Measurements from ENCODE around the gene TNRC6C.
"Not testable (repeated sequence)": the region's sequence is repeated elsewhere in the genome, so short reads cannot be mapped to it uniquely, and the experiment has no call there.

TNRC6C gene

DNA sequence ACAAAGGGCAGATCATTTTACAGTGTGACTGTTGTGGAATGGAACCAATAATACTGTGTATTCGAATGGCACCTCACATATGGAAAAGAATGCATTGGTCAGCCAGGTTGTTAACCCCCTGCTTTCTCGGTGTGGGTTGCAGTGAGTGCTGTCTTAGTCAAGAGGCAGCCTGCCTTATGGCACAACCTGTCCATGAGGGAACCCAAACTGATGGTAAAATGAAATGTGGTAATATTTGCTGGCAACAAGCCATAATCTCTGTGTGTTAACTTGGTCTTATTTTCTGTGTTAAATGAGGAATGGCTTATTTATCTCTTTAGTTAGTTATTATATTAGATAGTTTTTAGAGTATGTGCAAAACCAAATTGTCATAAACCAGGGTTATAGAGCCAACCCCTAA is 88.4 kb downstream of the TNRC6C start:
- no peak for DNase-seq

DNA sequence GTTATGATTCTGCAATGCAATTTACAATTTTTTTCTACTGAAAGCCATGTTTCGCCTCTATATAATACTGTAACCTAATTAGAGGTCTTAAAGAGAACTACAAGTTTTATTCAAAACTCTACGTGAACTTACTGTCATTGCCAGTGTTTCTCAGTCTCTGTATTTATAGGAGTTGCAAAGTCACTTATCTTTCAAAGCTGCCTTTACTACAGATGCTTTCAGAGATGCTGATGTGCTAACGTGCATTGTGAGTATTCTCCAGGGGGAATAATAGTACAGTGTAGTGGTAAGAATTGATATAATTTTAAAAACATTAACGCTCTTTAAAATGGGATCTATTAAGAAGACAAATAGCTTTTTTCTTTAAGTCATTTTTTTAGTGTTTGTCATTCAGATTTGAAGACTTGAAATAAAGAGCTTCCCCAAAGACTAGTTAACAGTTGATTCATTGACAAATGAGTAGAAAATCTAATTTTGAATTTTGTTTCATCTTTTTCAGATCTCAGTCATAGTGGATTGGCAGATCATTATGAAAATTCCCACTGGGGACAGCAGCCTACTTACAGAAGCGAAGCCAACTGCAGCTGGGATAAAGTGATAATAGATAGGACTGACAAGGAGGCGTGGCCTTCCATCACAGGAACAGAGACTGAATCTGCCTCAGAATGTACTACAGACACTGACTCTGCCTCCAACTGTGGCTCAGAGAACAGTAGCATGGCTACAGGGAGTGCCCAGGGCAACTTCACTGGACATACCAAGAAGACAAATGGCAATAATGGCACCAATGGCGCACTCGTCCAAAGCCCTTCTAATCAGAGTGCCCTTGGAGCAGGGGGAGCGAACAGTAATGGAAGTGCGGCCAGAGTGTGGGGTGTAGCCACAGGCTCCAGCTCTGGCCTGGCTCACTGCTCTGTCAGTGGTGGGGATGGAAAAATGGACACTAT is 90.1 kb downstream of the TNRC6C start:
- no peak for DNase-seq

DNA sequence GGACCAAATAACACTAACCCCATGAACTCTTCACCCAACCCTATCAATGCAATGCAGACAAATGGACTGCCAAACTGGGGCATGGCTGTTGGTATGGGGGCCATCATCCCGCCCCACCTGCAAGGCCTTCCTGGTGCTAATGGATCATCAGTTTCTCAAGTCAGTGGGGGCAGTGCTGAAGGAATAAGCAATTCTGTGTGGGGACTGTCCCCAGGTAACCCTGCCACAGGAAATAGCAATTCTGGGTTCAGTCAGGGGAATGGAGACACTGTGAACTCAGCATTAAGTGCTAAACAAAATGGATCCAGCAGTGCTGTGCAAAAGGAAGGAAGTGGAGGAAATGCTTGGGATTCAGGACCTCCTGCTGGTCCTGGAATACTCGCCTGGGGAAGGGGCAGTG is 91.1 kb downstream of the TNRC6C start:
- no peak for DNase-seq

DNA sequence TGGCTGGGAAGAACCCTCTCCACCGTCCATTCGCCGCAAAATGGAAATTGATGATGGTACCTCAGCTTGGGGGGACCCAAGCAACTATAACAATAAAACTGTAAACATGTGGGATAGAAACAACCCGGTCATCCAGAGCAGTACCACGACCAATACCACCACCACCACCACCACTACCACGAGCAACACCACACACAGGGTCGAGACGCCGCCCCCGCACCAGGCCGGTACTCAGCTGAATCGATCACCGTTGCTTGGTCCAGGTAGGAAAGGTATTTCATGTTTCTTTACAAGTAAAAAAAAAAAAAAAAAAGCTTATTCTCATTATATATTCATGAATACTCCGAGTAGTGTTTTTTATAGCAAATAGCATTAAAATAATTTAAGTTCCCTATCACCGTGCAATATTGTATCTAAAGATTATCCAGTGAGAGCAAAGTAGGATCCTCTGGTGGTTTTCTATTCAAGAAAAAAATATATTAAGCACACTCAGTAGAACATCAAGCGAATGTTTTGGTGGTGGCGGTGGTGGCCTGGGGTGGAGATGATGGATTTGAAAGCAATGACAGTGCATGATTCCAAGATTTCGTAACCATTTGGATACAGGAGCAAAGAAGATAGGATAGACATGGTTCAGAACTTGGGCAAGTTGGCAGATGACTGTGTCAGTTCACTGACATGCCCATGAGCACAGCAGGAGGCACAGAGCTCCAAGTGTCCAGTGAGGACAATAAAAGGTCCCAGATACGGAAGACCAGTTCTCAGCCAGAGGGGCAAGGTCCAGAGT is 92.9 kb downstream of the TNRC6C start:
- no peak for DNase-seq

DNA sequence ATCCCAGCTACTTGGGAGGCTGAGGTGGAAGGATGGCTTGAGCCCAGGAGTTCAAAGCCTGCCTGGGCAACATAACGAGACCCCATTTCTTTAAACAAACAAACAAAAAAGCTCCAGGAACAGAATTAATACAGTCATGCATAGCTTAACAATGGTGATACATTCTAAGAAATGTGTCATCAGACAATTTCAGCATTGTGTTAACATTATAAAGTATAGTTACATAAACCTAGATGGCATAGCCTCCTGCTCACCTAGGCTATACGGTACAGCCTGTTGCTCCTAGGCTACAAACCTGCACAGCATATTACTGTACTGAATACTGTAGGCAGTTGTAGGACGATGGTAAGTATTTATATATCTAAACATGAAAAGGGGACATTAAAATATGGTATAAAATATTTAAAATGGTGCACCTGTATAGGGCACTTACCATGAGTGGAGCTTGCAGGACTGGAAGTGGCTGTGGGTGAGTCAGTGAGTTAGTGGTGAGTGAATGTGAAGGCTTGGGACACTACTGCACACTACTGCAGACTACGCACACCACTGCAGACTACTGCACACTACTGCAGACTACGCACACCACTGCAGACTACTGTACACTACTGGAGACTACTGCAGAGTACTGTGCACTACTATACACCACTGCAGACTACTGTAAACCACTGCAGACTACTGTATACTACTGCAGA is 95.4 kb downstream of the TNRC6C start:
- DNase-seq = no peak

DNA sequence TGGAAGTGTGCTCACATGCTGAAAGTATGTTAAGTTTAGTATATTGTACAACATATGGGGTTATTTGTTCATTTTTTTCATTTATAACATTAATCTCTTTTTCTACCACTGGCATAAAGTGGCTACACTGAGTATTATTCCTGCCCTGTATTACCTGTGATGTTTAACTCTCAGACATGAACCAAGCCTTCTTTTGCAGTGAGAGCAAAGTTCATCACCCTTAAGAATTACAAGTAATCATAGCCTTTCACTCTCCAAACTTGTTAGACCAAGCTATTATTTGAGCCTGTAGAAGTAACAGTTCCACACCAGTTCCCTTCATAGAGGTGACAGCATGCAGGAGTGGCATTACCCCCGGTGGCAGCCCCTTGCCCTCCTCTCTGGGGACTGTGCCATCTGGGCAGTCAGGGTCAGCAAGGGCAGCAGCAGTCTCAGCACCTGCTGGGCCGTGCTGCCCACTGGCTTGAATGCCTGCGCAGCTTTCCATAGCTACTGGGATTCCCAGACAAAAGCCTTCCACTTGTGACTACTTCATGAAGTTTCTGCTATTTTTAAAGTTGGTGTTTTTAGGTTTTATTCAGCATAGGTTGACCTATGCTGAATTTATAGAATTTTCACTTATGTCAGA is 98.7 kb downstream of the TNRC6C start:
- DNase-seq = no peak

DNA sequence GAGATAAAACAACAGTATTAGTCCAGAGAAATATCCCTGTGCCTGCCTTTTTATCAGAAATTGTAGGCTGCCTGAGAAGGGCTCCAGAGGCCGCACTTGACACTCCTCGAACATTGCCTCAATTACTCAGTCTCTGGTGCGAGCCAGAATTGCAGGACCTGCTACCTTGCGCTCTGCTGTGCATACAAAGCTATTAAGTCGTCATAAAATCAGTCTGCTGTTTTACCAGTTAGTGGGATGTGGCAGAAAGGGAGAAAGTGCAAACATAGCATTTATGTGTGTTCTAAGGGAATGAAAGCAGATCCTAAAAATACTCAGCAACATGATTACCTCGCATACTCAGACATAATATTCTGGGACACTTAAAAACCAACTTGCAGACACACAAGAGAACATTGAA is 99.5 kb downstream of the TNRC6C start:
- no peak for DNase-seq

DNA sequence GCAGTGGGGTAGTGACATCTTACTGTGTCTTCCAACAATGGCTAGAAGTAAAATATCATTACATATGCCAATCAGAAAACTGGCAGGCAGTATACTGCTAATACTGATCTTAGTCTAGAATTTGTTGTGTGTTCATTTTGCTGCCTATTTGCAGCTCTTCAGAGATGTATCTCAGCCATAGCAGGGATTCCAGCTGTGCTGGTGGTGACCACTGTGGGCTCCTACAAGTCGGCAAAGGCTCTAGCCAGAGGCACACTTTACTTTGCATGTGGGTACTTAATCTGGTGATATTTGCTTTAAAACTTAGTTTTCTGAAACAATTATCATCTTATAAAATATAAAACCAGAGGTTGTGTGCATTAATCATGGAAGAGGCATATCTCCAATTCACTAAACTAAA is 100.1 kb downstream of the TNRC6C start:
- no peak for DNase-seq

DNA sequence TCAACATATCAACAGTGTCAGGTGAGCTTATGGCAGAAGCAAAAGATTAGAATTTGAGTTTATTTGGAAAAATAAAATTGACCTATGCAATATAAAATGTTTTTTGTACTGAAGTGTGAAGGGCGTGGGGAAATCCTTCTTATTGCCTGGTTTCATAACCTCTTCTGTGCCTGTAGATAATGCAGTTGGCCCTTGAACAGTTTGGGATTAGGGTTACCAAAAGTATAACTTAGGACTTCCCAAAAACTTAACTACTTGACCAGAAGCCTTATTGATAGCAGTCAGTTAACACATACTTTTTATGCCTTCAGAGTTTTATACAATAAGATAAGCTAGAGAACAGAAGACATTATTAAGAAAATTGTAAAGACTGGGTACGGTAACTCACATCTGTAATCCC is 104.1 kb downstream of the TNRC6C start:
- DNase-seq = no peak

DNA sequence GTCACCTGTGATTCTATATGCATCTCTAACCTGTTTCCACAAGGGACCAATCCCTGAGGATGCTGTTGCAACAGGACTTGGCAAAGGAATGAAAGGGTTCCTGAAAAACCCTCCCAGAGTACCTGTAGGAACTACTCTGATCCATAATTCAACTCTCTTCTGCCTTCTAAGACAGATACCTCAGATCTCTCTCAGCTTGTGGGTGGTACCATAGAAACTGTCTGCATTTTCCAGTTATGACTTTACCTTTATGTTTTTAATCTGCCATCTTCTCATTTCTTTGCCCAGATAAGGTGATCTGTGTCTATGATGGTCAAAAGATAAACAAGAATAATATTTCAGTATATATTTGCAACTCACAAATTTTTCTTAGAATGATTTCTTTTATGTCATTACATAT is 105.0 kb downstream of the TNRC6C start:
- DNase-seq = no peak

DNA sequence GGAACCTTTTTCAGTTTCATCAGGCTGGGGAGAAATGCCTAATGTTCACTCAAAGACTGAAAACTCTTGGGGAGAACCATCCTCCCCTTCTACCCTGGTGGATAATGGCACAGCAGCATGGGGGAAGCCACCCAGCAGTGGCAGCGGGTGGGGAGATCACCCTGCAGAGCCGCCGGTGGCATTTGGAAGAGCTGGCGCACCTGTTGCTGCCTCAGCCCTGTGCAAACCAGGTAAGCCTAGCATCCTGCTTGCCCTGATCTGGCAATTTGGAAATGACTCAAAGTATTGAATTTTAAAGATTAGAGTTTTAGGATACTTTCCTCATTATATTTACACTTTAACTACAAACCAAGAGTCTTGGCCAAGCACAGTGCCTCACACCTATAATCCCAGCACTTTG is 106.2 kb downstream of the TNRC6C start:
- DNase-seq = no peak

DNA sequence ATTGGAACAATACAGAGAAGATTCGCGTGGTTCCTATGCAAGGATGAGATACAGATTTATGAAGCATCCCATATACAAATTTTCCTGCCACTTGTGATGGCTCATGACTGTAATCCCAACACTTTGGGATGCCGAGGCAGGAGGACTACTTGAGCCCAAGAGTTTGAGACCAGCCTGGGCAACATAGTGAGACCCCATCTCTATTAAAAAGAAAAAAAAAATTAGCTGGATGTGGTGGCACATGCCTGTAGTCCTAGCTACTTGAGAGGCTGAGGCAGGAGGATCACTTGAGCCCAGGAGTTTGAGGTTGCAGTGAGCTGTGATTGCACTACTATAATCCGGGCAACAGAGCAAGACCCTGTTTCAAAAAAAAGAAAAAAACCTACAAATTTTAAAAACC is 108.5 kb downstream of the TNRC6C start:
- not testable (repeated sequence) for DNase-seq

DNA sequence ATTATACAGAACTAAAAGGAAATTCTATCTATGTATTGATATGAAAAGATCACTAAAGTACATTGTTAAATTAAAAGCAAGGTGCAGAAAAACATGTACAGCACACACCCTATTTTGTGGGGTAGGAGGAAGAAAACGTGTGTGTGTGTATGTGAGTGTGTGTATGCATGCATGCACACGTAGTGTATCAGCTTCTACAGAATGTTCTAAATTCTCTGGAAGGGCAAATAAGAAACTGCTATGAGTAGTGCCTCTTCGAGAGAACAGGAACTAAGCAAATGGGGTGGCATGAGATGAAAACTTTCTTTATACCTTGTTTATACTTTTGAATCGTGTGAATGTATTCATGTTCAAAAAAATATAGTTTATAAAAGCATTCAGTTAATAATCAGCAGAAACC is 111.2 kb downstream of the TNRC6C start:
- DNase-seq = no peak

DNA sequence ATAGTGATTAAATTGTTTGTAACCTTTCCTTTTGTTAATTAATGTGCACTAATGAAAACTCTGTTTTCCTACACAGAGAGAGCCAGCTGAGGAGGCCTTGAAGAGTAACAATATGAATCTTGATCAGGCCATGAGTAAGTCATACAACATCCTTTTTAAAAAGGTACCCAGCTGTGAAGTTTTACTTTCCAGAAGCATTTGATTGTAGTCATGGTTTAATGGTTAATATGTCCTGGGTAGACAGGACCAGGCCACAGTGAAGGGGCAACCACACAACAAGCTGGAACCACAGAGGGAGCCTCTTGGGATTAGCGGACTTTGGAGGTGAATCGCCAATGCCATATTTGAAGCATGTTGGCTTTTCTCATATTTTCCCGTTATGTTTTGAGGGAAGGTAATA is 114.5 kb downstream of the TNRC6C start:
- no peak for DNase-seq

DNA sequence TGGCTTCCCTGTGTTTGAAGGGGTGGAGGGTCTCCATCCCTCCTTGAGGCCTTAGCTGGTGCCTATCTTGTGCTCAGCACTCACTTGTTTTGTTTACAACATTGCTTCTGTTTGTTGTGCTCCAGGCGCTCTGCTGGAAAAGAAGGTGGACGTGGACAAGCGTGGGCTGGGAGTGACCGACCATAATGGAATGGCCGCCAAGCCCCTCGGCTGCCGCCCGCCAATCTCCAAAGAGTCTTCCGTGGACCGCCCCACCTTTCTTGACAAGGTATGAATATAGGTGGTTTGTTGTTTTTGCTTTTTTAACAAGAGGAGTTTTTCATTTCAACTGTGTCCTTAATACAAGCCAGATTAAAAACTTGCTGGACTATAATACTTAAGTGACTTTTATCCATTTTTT is 116.5 kb downstream of the TNRC6C start:
- DNase-seq = no peak

DNA sequence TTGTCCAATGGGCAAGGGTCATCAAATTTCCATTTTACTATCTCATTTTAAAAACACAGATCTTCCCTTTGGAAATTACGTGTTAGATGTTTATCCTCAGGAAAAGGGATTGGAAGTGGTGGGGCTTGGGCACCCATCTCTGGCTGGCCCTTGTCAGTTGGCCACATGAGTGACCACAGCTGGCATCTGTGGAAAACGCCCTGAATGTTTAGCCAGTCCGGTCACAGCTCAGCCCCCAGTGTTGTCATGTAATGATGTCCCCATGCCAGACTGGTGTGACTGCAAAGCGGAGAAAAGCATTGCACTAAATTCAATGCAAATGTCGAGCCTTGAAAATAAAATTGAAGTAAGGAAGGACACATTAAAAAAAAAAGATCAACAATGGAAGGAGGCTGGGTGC is 117.0 kb downstream of the TNRC6C start:
- DNase-seq = no peak

DNA sequence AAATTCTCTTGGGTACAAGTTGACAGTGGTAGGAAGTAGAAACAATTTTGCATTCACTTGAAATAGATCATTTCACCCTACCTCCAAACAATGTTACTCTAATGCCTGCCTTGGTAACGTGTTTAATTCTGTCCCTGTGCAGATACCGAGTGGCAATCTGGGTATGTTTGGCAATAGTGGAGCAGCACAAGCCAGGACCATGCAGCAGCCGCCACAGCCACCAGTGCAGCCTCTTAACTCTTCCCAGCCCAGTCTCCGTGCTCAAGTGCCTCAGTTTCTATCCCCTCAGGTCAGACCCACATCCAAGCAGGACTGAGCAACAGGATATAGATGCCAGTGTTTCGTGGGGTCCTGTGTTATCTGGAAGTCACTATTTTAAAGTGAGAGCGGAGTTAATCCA is 120.8 kb downstream of the TNRC6C start:
- no peak for DNase-seq

DNA sequence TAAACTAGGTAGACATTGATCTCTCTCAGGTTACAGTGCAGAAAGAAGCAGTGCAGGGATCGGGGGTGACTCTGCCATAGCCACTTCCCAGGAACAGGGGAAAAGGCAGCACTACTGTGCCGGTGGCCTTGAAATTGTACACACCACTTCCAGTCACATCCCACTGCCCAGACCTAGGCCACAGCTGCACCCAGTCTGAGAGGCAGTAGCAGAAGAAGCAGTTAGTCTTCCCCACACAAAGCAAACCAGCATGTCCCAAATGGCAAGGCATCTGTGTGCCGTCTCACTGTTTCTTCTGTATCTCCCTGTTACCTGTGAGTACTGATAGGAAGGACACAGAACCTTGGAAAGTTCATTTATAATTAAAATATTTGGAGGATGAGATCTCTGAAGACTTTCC is 123.0 kb downstream of the TNRC6C start:
- no peak for DNase-seq

DNA sequence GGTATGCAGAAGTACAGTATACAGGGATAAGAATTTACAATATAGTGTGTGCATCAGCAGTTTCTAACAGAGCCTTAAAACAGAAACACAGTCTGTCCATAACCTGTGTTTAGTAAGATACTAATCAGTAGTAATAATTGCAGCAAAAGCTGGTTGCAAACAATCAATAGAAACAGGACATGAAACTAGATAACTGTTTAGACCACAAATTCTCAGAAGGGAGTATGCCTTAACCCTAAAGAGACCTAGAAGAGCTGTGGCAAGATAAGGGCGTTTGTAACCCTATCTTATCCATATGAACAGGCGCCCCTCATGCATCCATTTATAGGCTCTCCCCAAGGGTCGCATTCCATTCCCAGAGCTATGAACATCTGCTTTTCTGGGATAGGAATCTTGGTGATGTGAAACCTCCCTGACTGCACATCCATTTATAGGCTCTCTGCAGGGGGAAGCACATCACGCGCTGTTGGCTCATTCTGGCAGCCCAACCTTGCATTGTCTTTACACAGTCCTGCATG is 123.9 kb downstream of the TNRC6C start:
- not testable (repeated sequence) for DNase-seq

DNA sequence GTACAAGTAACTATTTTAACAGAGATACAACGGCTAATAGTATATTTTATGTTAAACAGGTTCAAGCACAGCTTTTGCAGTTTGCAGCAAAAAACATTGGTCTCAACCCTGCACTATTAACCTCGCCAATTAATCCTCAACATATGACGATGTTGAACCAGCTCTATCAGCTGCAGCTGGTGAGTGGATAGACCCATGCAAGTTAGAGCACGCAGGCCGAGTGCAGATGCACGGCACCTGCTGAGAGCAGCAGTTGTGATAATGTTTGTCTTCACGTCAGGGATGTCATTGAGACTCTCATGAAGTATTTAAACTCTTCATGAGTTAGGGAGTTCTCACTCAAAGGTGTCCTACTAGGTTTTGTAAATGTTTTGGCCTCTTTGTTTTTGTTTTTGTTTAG is 124.5 kb downstream of the TNRC6C start:
- DNase-seq = no peak

DNA sequence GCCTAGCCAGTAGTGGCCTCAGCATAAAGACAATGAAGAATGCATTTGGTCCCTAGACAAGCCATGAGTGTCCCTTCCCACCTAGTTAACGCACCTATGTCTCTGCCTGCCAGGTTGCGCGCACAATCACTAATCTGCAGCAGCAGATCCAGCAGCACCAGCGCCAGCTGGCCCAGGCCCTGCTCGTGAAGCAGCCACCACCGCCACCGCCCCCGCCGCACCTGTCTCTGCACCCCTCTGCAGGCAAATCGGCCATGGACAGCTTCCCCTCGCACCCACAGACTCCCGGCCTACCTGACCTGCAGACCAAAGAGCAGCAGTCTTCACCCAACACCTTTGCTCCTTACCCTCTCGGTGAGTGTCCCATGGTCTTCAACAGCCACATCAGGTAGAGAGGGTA is 128.2 kb downstream of the TNRC6C start:
- no peak for DNase-seq

DNA sequence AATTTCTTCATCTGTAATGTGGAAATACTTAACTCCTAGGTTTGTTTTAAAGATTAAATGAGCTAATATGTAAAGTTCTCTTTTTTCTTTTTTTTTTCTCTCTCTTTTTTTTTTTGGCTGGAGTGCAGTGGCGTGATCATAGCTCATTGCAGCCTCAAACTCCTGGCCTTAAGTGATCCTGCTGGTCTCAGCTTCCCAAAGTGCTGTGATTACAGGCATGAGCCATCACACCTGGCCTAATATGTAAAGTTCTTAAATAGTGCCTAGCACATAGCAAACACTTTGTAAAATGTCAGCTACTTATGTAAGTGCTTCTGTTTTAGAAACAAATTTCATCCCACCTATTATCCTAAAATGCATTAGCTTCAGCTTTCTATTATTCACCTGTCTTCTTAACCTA is 130.0 kb downstream of the TNRC6C start:
- no peak for DNase-seq

Measured in activated CD4-positive, alpha-beta T cell treated with anti-CD3 and anti-CD28 coated beads for 4 hours (primary cell).